Upper lobe of left lung (tissue), 6 donors: ENCODE results near the gene PPIL1. TPM values are rescaled to one million over a fixed set of nuclear protein-coding genes. Genes with fewer than 3 reads are reported as not detected.

ENCODE experiments used
- ATAC-seq, 2 donors: fragments of 200-7000 bp; cut with Tn5 transposase; one replicate each; pipeline ENCODE4 v1.9.1; 2022; ENCODE audit warnings: mild to moderate bottlenecking in 2 of 2, moderate library complexity in 2 of 2; ENCODE audit not compliant: low FRiP score in 2 of 2
- DNase-seq, 2 donors: peaks; one replicate each; pipeline ENCODE4 v3.0.0-alpha.2; 2019 to 2020
- H3K27ac ChIP-seq, 4 donors: fragments of 200-600 bp; sonication (generic); one replicate each; pipeline ENCODE4 v1.5.1; 2016 to 2019
- H3K27me3 ChIP-seq, 4 donors: fragments of 200-600 bp; sonication (generic); one replicate each; pipeline ENCODE4 v1.5.1; 2017 to 2019
- H3K36me3 ChIP-seq, 4 donors: fragments of 200-600 bp; sonication (generic); one replicate each; pipeline ENCODE4 v1.5.1; 2016 to 2019
- H3K4me1 ChIP-seq, 4 donors: fragments of 200-600 bp; sonication (generic); one replicate each; pipeline ENCODE4 v1.5.1; 2018 to 2019
- H3K4me3 ChIP-seq, 4 donors: fragments of 200-600 bp; sonication (generic); one replicate each; pipeline ENCODE4 v1.5.1; 2017 to 2019; ENCODE audit warnings: mild to moderate bottlenecking in 2 of 4, moderate library complexity in 1 of 4
- H3K9me3 ChIP-seq, 4 donors: fragments of 200-600 bp; sonication (generic); one replicate each; pipeline ENCODE4 v1.5.1; 2018 to 2019
- CTCF ChIP-seq, 6 experiments: fragments of 450-650 bp in 4 of 6; fragments of 200-600 bp in 2 of 6; sonication (generic) in 2 of 6; IDR thresholded peaks; one replicate each; pipeline ENCODE4 v1.5.1; 2016 to 2019; ENCODE audit warnings: antibody characterized with exemption in 6 of 6
- EP300 ChIP-seq, 4 donors: sonication (generic); formaldehyde crosslinking; IDR thresholded peaks; one replicate each; pipeline ENCODE4 v1.5.1; 2017; ENCODE audit warnings: antibody characterized with exemption in 4 of 4, control low read depth in 2 of 4
- POLR2A ChIP-seq, 4 donors: fragments of 450-650 bp; IDR thresholded peaks; one replicate each; pipeline ENCODE4 v1.5.1; 2016 to 2017; ENCODE audit warnings: antibody characterized with exemption in 4 of 4, mild to moderate bottlenecking in 2 of 4
- POLR2AphosphoS5 ChIP-seq, 2 donors: sonication (generic); formaldehyde crosslinking; IDR thresholded peaks; one replicate each; pipeline ENCODE4 v1.5.1; 2017; ENCODE audit warnings: antibody characterized with exemption in 2 of 2
- WGBS, 2 donors: methylation state at CpG; one replicate each; pipeline ENCODE4 v1.1.5; 2017 to 2018; 5-methylcytosine and 5-hydroxymethylcytosine counted together
- total RNA-seq, 6 donors: library from RNA; depleted of rRNA in 4 of 6; stranded (reverse); fragments of >200 nt in 4 of 6; gene quantifications; one replicate each; pipeline versions ENCODE4 v1.1.0 to v1.2.1, GENCODE V29; 2016 to 2021
- donor health status: DM: no; HTN: no; CAD: no; lungs with moderate emphysema.
- donor health status: DM: no; HTN: yes; CAD: no; lungs with severe emphysema.

PPIL1 gene
- total RNA-seq, 6 donors from 2014 or later, result 2.2 to 21.7 (median 11.9) TPM

- Histone ChIP-seq H3K36me3 (peaks cover 0 to 29% (median 5%) of the 10 kb centered on the region in 4 donors), H3K9me3 (no peaks in the 10 kb centered on the region), H3K27me3 (no peaks in the 10 kb centered on the region), H3K4me3 (no peak overlapping the region), H3K4me1 (peaks cover 0 to 4% (median 3%) of the 10 kb centered on the region in 4 donors), H3K27ac (no peak overlapping the region)
- TF ChIP-seq POLR2AphosphoS5 (IDR thresholded peaks at IDR 0.05) (no peak), POLR2A (IDR thresholded peaks at IDR 0.05) (no peak), CTCF (IDR thresholded peaks at IDR 0.05) (no peak), EP300 (IDR thresholded peaks at IDR 0.05) (no peak)
- DNase-seq (no peak), ATAC-seq (no peak)
- WGBS, 2 donors, result 68 to 83% methylated on average over 2 of the region's 2 CpGs
Measured at GRCh38 chr6:36865835-36866234, 8.8 kb downstream of the PPIL1 start.

GRCh38 chr6:36863670-36864540 lies 10.7 kb downstream of the PPIL1 start:
- 88 to 90% methylated on average over 12 of the region's 12 CpGs for WGBS, 2 donors
- no peak for TF ChIP-seq POLR2A (IDR thresholded peaks at IDR 0.05)
- no peak for DNase-seq

GRCh38 chr6:36862848-36863382 lies 11.7 kb downstream of the PPIL1 start:
- Histone ChIP-seq H3K4me3 (no peak overlapping the region), H3K36me3 (peaks cover 0 to 12% (median 3%) of the 10 kb centered on the region in 4 donors), H3K27ac (no peak overlapping the region), H3K4me1 (peaks cover 0 to 4% (median 3%) of the 10 kb centered on the region in 4 donors), H3K27me3 (no peaks in the 10 kb centered on the region), H3K9me3 (no peaks in the 10 kb centered on the region)
- TF ChIP-seq POLR2AphosphoS5 (IDR thresholded peaks at IDR 0.05) (no peak), EP300 (IDR thresholded peaks at IDR 0.05) (no peak), POLR2A (IDR thresholded peaks at IDR 0.05) (no peak), CTCF (IDR thresholded peaks at IDR 0.05) (no peak)
- 90% methylated on average over 4 of the region's 4 CpGs for WGBS, 2 donors
- no peak for ATAC-seq
- DNase-seq, result no peak

More at GRCh38 chr6:36863670-36864540, 10.7 kb downstream of the PPIL1 start:
- no peaks in the 10 kb centered on the region for H3K27me3 ChIP-seq
- peaks cover 0 to 13% (median 3%) of the 10 kb centered on the region in 4 donors for H3K36me3 ChIP-seq
- H3K27ac ChIP-seq, result no peak overlapping the region
- H3K4me3 ChIP-seq, result no peak overlapping the region
- no peak for ATAC-seq
- peaks cover 0 to 4% (median 3%) of the 10 kb centered on the region in 4 donors for H3K4me1 ChIP-seq
- no peaks in the 10 kb centered on the region for H3K9me3 ChIP-seq

GRCh38 chr6:36862164-36862847 lies 12.3 kb downstream of the PPIL1 start:
- ATAC-seq (no peak), DNase-seq (no peak)
- Histone ChIP-seq H3K4me3 (no peak overlapping the region), H3K9me3 (no peaks in the 10 kb centered on the region), H3K36me3 (peaks cover 0 to 12% (median 3%) of the 10 kb centered on the region in 4 donors), H3K27ac (no peak overlapping the region), H3K4me1 (peaks cover 0 to 4% (median 3%) of the 10 kb centered on the region in 4 donors), H3K27me3 (no peaks in the 10 kb centered on the region)
- TF ChIP-seq POLR2AphosphoS5 (IDR thresholded peaks at IDR 0.05) (no peak), POLR2A (IDR thresholded peaks at IDR 0.05) (no peak), CTCF (IDR thresholded peaks at IDR 0.05) (no peak), EP300 (IDR thresholded peaks at IDR 0.05) (no peak)
- 88% methylated on average over 8 of the region's 8 CpGs for WGBS, 2 donors

GRCh38 chr6:36860126-36860525 lies 14.5 kb downstream of the PPIL1 start:
- DNase-seq (no peak), ATAC-seq (no peak)
- TF ChIP-seq POLR2AphosphoS5 (IDR thresholded peaks at IDR 0.05) (no peak), CTCF (IDR thresholded peaks at IDR 0.05) (no peak), POLR2A (IDR thresholded peaks at IDR 0.05) (no peak), EP300 (IDR thresholded peaks at IDR 0.05) (no peak)
- Histone ChIP-seq H3K9me3 (no peaks in the 10 kb centered on the region), H3K36me3 (peaks cover 0 to 25% (median 11%) of the 10 kb centered on the region in 4 donors), H3K4me3 (no peak overlapping the region), H3K27ac (no peak overlapping the region), H3K27me3 (no peaks in the 10 kb centered on the region), H3K4me1 (no peaks in the 10 kb centered on the region)
- WGBS, 2 donors, result 84 to 93% methylated on average over 7 of the region's 7 CpGs
